Neuronal stem cell (in vitro differentiated cells): ENCODE measurements around the gene ZMAT5.

Experiments used
- DNase-seq: peaks from one replicate; pipeline ENCODE4 v3.0.0-alpha.2; 2013; ENCODE audit warnings: low spot score
- H2AFZ ChIP-seq: one replicate; pipeline ENCODE4 v1.6.1; 2013; ENCODE audit warnings: mild to moderate bottlenecking, low read length, inconsistent platforms
- H2AK5ac ChIP-seq: 2 replicates; pipeline ENCODE4 v1.6.1; 2013; ENCODE audit warnings: low read depth, mild to moderate bottlenecking, inconsistent platforms, low read length, moderate library complexity, mixed read lengths
- H2BK120ac ChIP-seq: 2 replicates; pipeline ENCODE4 v1.6.1; 2013; ENCODE audit warnings: low read depth, mild to moderate bottlenecking, inconsistent platforms, low read length, moderate library complexity, mixed read lengths
- H2BK12ac ChIP-seq: one replicate; pipeline ENCODE4 v1.6.1; 2013; ENCODE audit warnings: low read length, inconsistent platforms
- H2BK15ac ChIP-seq: 2 replicates; pipeline ENCODE4 v1.6.1; 2013; ENCODE audit warnings: mild to moderate bottlenecking, low read length, inconsistent platforms, mixed read lengths
- H2BK5ac ChIP-seq: one replicate; pipeline ENCODE4 v1.6.1; 2013; ENCODE audit warnings: inconsistent platforms, mild to moderate bottlenecking, low read length, moderate library complexity
- H3K14ac ChIP-seq: one replicate; pipeline ENCODE4 v1.6.1; 2013; ENCODE audit warnings: low read length, inconsistent platforms
- H3K18ac ChIP-seq: 2 replicates; pipeline ENCODE4 v1.6.1; 2013; ENCODE audit warnings: low read length, inconsistent platforms
- H3K23ac ChIP-seq: 2 replicates; pipeline ENCODE4 v1.6.1; 2013; ENCODE audit warnings: low read depth, mild to moderate bottlenecking, mixed read lengths, low read length, inconsistent platforms; ENCODE audit not compliant: poor library complexity
- H3K27ac ChIP-seq: replicated peaks from 3 replicates; pipeline ENCODE4 v1.5.1; 2013; ENCODE audit warnings: low read length, inconsistent platforms
- H3K27me3 ChIP-seq, 3 experiments: 2 replicates each; pipeline ENCODE4 v1.6.1; 2013; ENCODE audit warnings: low read length in 3 of 3, mild to moderate bottlenecking in 2 of 3, inconsistent platforms in 1 of 3, low read depth in 1 of 3, mixed read lengths in 1 of 3, moderate library complexity in 1 of 3; ENCODE audit not compliant: control insufficient read depth in 3 of 3, insufficient read depth in 3 of 3
- H3K36me3 ChIP-seq, 2 donors: replicated peaks in 1 of 2; 2 replicates each; pipeline ENCODE4 v1.6.1; 2013; ENCODE audit warnings: low read length in 2 of 2; ENCODE audit not compliant: control insufficient read depth in 2 of 2, insufficient read depth in 2 of 2
- H3K4ac ChIP-seq: 2 replicates; pipeline ENCODE4 v1.6.1; 2013; ENCODE audit warnings: inconsistent platforms, mild to moderate bottlenecking, low read length, moderate library complexity
- H3K4me1 ChIP-seq, 2 donors: 1 replicate in 1 of 2; 2 replicates in 1 of 2; pipeline ENCODE4 v1.6.1; 2013; ENCODE audit warnings: low read length in 2 of 2, low read depth in 1 of 2; ENCODE audit not compliant: control insufficient read depth in 2 of 2, insufficient read depth in 1 of 2
- H3K4me2 ChIP-seq: one replicate; pipeline ENCODE4 v1.6.1; 2013; ENCODE audit warnings: mild to moderate bottlenecking, low read length, inconsistent platforms; ENCODE audit not compliant: insufficient read depth, poor library complexity, severe bottlenecking
- H3K4me3 ChIP-seq, 2 donors: 2 replicates each; pipeline ENCODE4 v1.5.1; 2013; ENCODE audit warnings: low read length in 2 of 2, mild to moderate bottlenecking in 2 of 2, inconsistent platforms in 1 of 2, moderate library complexity in 1 of 2
- H3K79me1 ChIP-seq: one replicate; pipeline ENCODE4 v1.6.1; 2013; ENCODE audit warnings: low read depth, mild to moderate bottlenecking, inconsistent platforms, low read length, moderate library complexity
- H3K9ac ChIP-seq: one replicate; pipeline ENCODE4 v1.6.1; 2013; ENCODE audit warnings: mild to moderate bottlenecking, low read depth, low read length, inconsistent platforms; ENCODE audit not compliant: poor library complexity
- H3K9me3 ChIP-seq, 2 donors: replicated peaks in 1 of 2; 2 replicates each; pipeline versions ENCODE3 to v1.6.1; 2013; ENCODE audit warnings: low read length in 2 of 2, mild to moderate bottlenecking in 2 of 2, inconsistent platforms in 1 of 2, low read depth in 1 of 2, mixed read lengths in 1 of 2, moderate library complexity in 1 of 2; ENCODE audit not compliant: control insufficient read depth in 2 of 2, insufficient read depth in 1 of 2
- H4K8ac ChIP-seq: one replicate; pipeline ENCODE4 v1.6.1; 2013; ENCODE audit warnings: low read depth, mild to moderate bottlenecking, inconsistent platforms, low read length, moderate library complexity
- H4K91ac ChIP-seq: one replicate; pipeline ENCODE4 v1.6.1; 2013; ENCODE audit warnings: low read length, low read depth, mild to moderate bottlenecking, inconsistent platforms; ENCODE audit not compliant: poor library complexity
- WGBS, 2 donors: extraction: QIAGEN DNeasy Blood & Tissue Kit; methylation state at CpG; one replicate each; pipeline ENCODE4 v1.1.7; 2013; ENCODE audit warnings: missing lambda C conversion rate in 2 of 2, mixed read lengths in 1 of 2; ENCODE audit not compliant: insufficient read length in 2 of 2, insufficient replicate concordance in 1 of 2; ENCODE audit errors: extremely low coverage in 2 of 2; 5-methylcytosine and 5-hydroxymethylcytosine counted together

ZMAT5 gene

GRCh38 chr22:29689880-29690213, 77.0 kb downstream of the ZMAT5 start:
- H3K9ac ChIP-seq: no peak overlapping the region
- H4K8ac ChIP-seq: no peak overlapping the region
- WGBS, 2 donors: no CpG with 5 or more reads among the region's 8 CpGs
- no peak overlapping the region for H3K4ac ChIP-seq
- peak; percentile 54 for DNase-seq
- H4K91ac ChIP-seq: no peak overlapping the region
- no peak overlapping the region for H2BK120ac ChIP-seq
- H2BK12ac ChIP-seq: no peak overlapping the region
- H3K79me1 ChIP-seq: no peaks in the 10 kb centered on the region
- peak overlapping the region; percentile 82 for H3K27ac ChIP-seq
- H3K9me3 ChIP-seq: no peaks in the 10 kb centered on the region
- no peak overlapping the region for H2AK5ac ChIP-seq
- peaks cover 2 to 34% of the 10 kb centered on the region in 2 donors for H3K36me3 ChIP-seq
- H2AFZ ChIP-seq: peak overlapping the region; percentile 41
- no peak overlapping the region for H2BK5ac ChIP-seq
- H3K23ac ChIP-seq: no peak overlapping the region
- no peak overlapping the region for H3K14ac ChIP-seq
- no peak overlapping the region for H3K18ac ChIP-seq
- H3K4me2 ChIP-seq: no peak overlapping the region
- no peaks in the 10 kb centered on the region for H3K27me3 ChIP-seq
- H2BK15ac ChIP-seq: no peak overlapping the region
- peaks cover 16 to 25% of the 10 kb centered on the region in 2 donors for H3K4me1 ChIP-seq
- H3K4me3 ChIP-seq: no peak overlapping the region

GRCh38 chr22:29689206-29689879, 77.5 kb downstream of the ZMAT5 start:
- Histone ChIP-seq H3K14ac (no peak overlapping the region), H2BK12ac (no peak overlapping the region), H3K4me1 (peaks cover 16 to 25% of the 10 kb centered on the region in 2 donors), H2BK15ac (no peak overlapping the region), H3K27me3 (no peaks in the 10 kb centered on the region), H4K8ac (no peak overlapping the region), H4K91ac (no peak overlapping the region), H3K27ac (peak overlapping the region; percentile 82), H3K4me3 (no peak overlapping the region), H2AK5ac (no peak overlapping the region), H3K23ac (no peak overlapping the region), H3K9me3 (no peaks in the 10 kb centered on the region), H2BK120ac (no peak overlapping the region), H3K36me3 (peaks cover 3 to 34% of the 10 kb centered on the region in 2 donors), H2BK5ac (no peak overlapping the region), H3K79me1 (no peaks in the 10 kb centered on the region), H3K9ac (no peak overlapping the region), H2AFZ (peak overlapping the region; percentile 41), H3K18ac (no peak overlapping the region), H3K4me2 (no peak overlapping the region), H3K4ac (no peak overlapping the region)
- WGBS, 2 donors: no CpG with 5 or more reads among the region's 5 CpGs
- DNase-seq: no peak

- Histone ChIP-seq H3K27ac (no peak overlapping the region), H3K4me1 (peaks cover 4 to 5% of the 10 kb centered on the region in 2 donors), H3K23ac (no peak overlapping the region), H2AK5ac (no peak overlapping the region), H2BK15ac (no peak overlapping the region), H3K9me3 (no peaks in the 10 kb centered on the region), H3K4me3 (no peak overlapping the region), H3K36me3 (peaks cover 4 to 59% of the 10 kb centered on the region in 2 donors), H2BK120ac (no peak overlapping the region), H3K79me1 (no peaks in the 10 kb centered on the region), H2AFZ (no peak overlapping the region), H3K14ac (no peak overlapping the region), H3K18ac (no peak overlapping the region), H4K91ac (no peak overlapping the region), H4K8ac (no peak overlapping the region), H3K27me3 (no peaks in the 10 kb centered on the region), H3K9ac (no peak overlapping the region), H3K4me2 (no peak overlapping the region), H2BK12ac (no peak overlapping the region), H3K4ac (no peak overlapping the region), H2BK5ac (no peak overlapping the region)
- DNase-seq: no peak
- WGBS, 2 donors: no CpG with 5 or more reads among the region's 4 CpGs
Measured at GRCh38 chr22:29684244-29684643, 82.6 kb downstream of the ZMAT5 start.

GRCh38 chr22:29683536-29683935, 83.3 kb downstream of the ZMAT5 start:
- H3K23ac ChIP-seq: no peak overlapping the region
- H3K4me2 ChIP-seq: no peak overlapping the region
- no peak overlapping the region for H2BK120ac ChIP-seq
- H3K18ac ChIP-seq: no peak overlapping the region
- no peak overlapping the region for H4K91ac ChIP-seq
- H3K36me3 ChIP-seq: peaks cover 11 to 66% of the 10 kb centered on the region in 2 donors
- H3K9me3 ChIP-seq: no peaks in the 10 kb centered on the region
- no peak overlapping the region for H2BK15ac ChIP-seq
- no peak overlapping the region for H3K27ac ChIP-seq
- WGBS, 2 donors: no CpG with 5 or more reads among the region's 4 CpGs
- no peak overlapping the region for H3K4ac ChIP-seq
- H3K14ac ChIP-seq: no peak overlapping the region
- H3K4me3 ChIP-seq: no peak overlapping the region
- no peak overlapping the region for H3K9ac ChIP-seq
- H2BK12ac ChIP-seq: no peak overlapping the region
- H3K27me3 ChIP-seq: no peaks in the 10 kb centered on the region
- no peak for DNase-seq
- H2AFZ ChIP-seq: no peak overlapping the region
- no peak overlapping the region for H4K8ac ChIP-seq
- no peak overlapping the region for H2AK5ac ChIP-seq
- peaks cover 2 to 3% of the 10 kb centered on the region in 2 donors for H3K4me1 ChIP-seq
- H3K79me1 ChIP-seq: no peaks in the 10 kb centered on the region
- no peak overlapping the region for H2BK5ac ChIP-seq
